WTC11 (cell line): ENCODE results near the gene MKS1. TPM values are rescaled to one million over a fixed set of nuclear protein-coding genes. Genes with fewer than 3 reads are reported as not detected.

ENCODE experiments used
- ATAC-seq: fragments of 200-7000 bp; cut with Tn5 transposase; 2 replicates; pipeline ENCODE4 v1.10.0; 2021; ENCODE audit warnings: mild to moderate bottlenecking, moderate library complexity
- CTCF ChIA-PET: fragments of 300-600 bp; sonication (Branson Sonifier 250); formaldehyde crosslinking; loops from one replicate; lab custom pipeline; 2021; ENCODE audit warnings: antibody characterized with exemption; lab: Charles Lee
- POLR2A ChIA-PET: fragments of 350-600 bp; sonication (Branson Sonifier 250); formaldehyde crosslinking; loops from one replicate; lab custom pipeline; 2021; ENCODE audit warnings: antibody characterized with exemption; lab: Charles Lee
- DNase-seq: peaks from one replicate; pipeline ENCODE4 v3.0.0; 2021; ENCODE audit warnings: low spot score
- H3K27ac Mint-ChIP-seq: 2 replicates; pipeline ENCODE4 v1.8.0; 2021; ENCODE audit warnings: mixed read lengths
- H3K27me3 Mint-ChIP-seq: 2 replicates; pipeline ENCODE4 v1.8.0; 2021; ENCODE audit warnings: low read depth, mild to moderate bottlenecking, moderate library complexity, mixed read lengths
- H3K36me3 Mint-ChIP-seq: 2 replicates; pipeline ENCODE4 v1.8.0; 2021; ENCODE audit warnings: mixed read lengths
- H3K4me1 Mint-ChIP-seq: 2 replicates; pipeline ENCODE4 v1.8.0; 2022; ENCODE audit warnings: mixed read lengths
- H3K4me3 Mint-ChIP-seq: 2 replicates; pipeline ENCODE4 v1.8.0; 2021; ENCODE audit warnings: mild to moderate bottlenecking, moderate library complexity, mixed read lengths
- H3K9me3 Mint-ChIP-seq: 2 replicates; pipeline ENCODE4 v1.8.0; 2021; ENCODE audit warnings: mixed read lengths
- ERG ChIP-seq: fragments of 250-450 bp; sonication (Bioruptor Pico); IDR thresholded peaks from 2 replicates; pipeline ENCODE4 v1.8.0; 2021; ENCODE audit warnings: mild to moderate bottlenecking
- OVOL2 ChIP-seq: fragments of 250-450 bp; sonication (Bioruptor Pico); IDR thresholded peaks from 2 replicates; pipeline ENCODE4 v1.9.0; 2021; ENCODE audit warnings: mild to moderate bottlenecking, borderline replicate concordance
- PRRX2 ChIP-seq: fragments of 250-450 bp; sonication (Bioruptor Pico); IDR thresholded peaks from 2 replicates; pipeline ENCODE4 v1.8.0; 2021; ENCODE audit warnings: mild to moderate bottlenecking
- SMAD4 ChIP-seq: sonication (generic); formaldehyde crosslinking; IDR thresholded peaks from 2 replicates; pipeline ENCODE4 v1.8.0; 2022; ENCODE audit warnings: mild to moderate bottlenecking, missing genetic modification reagents
- TP53 ChIP-seq: sonication (generic); formaldehyde crosslinking; IDR thresholded peaks from 2 replicates; pipeline ENCODE4 v1.8.1; 2023; ENCODE audit warnings: mild to moderate bottlenecking, missing genetic modification reagents
- USF2 ChIP-seq: sonication (generic); formaldehyde crosslinking; IDR thresholded peaks from 2 replicates; pipeline ENCODE4 v1.8.1; 2023; ENCODE audit warnings: mild to moderate bottlenecking, missing genetic modification reagents, moderate library complexity
- ZBTB21 ChIP-seq: sonication (generic); formaldehyde crosslinking; IDR thresholded peaks from 2 replicates; pipeline ENCODE4 v1.8.1; 2023; ENCODE audit warnings: mild to moderate bottlenecking, missing genetic modification reagents, borderline replicate concordance
- ZNF138 ChIP-seq: sonication (generic); formaldehyde crosslinking; conservative IDR thresholded peaks from 2 replicates; pipeline ENCODE4 v1.8.1; 2022; ENCODE audit warnings: mild to moderate bottlenecking, moderate library complexity, missing genetic modification reagents
- ZNF232 ChIP-seq: sonication (generic); formaldehyde crosslinking; IDR thresholded peaks from 2 replicates; pipeline ENCODE4 v1.8.0; 2022; ENCODE audit warnings: mild to moderate bottlenecking, missing genetic modification reagents
- ZNF396 ChIP-seq: fragments of 250-450 bp; sonication (Bioruptor Pico); IDR thresholded peaks from 2 replicates; pipeline ENCODE4 v1.8.0; 2021; ENCODE audit warnings: mild to moderate bottlenecking, moderate library complexity, borderline replicate concordance
- total RNA-seq: library from RNA; stranded (reverse); gene quantifications from 3 replicates; pipeline ENCODE4 v1.2.3, GENCODE V29; 2021
- TF ChIP-seq, protein P1 (sequence below): fragments of 250-450 bp; sonication (Bioruptor Pico); conservative IDR thresholded peaks from 2 replicates; pipeline ENCODE4 v1.9.0; 2021; ENCODE audit warnings: mild to moderate bottlenecking
- TF ChIP-seq, protein P2 (sequence below): fragments of 250-450 bp; sonication (Bioruptor Pico); IDR thresholded peaks from 2 replicates; pipeline ENCODE4 v1.9.0; 2021; ENCODE audit warnings: mild to moderate bottlenecking
- TF ChIP-seq, protein P3 (sequence below): sonication (generic); formaldehyde crosslinking; IDR thresholded peaks from 2 replicates; pipeline ENCODE4 v1.8.1; 2022; ENCODE audit warnings: low read depth, mild to moderate bottlenecking, moderate library complexity, missing genetic modification reagents, borderline replicate concordance
- TF ChIP-seq, protein P4 (sequence below): sonication (generic); formaldehyde crosslinking; IDR thresholded peaks from 2 replicates; pipeline ENCODE4 v1.8.1; 2022; ENCODE audit warnings: missing genetic modification reagents, borderline replicate concordance
- TF ChIP-seq, protein P5 (sequence below): sonication (generic); formaldehyde crosslinking; IDR thresholded peaks from 2 replicates; pipeline ENCODE4 v1.8.1; 2023; ENCODE audit warnings: mild to moderate bottlenecking, missing genetic modification reagents, borderline replicate concordance

The MKS1 gene
- total RNA-seq, 1 experiment from 2014 or later: 24.2 TPM

- no peak for DNase-seq
- Mint-ChIP-seq H3K9me3 (no peaks in the 10 kb centered on the region), H3K27me3 (peaks cover 72% of the 10 kb centered on the region), H3K4me1 (peaks cover 11% of the 10 kb centered on the region), H3K4me3 (no peak overlapping the region), H3K27ac (no peak overlapping the region), H3K36me3 (no peaks in the 10 kb centered on the region)
- no peak for ATAC-seq
- CTCF ChIA-PET: interaction anchor here (1.2 to 1.9 kb wide), 4 partner anchors 12 to 31 kb away, joined by 5 to 12 read pairs (median 8); partner anchors contain the start of gene MKS1
- no peak for TF ChIP-seq ZNF396 (CRISPR knock-in tag)
- POLR2A ChIA-PET: no interaction called here
These were observed 12.6 kb upstream of the MKS1 start for GRCh38 chr17:58231641-58232040.

- ChIA-PET CTCF (interaction anchor here (0.5 to 3.7 kb wide), 7 partner anchors 8 to 87 kb away, joined by 3 to 20 read pairs (median 7); partner anchors contain the start of genes LPO and MKS1), POLR2A (no interaction called here)
- Mint-ChIP-seq H3K9me3 (no peaks in the 10 kb centered on the region), H3K4me1 (peaks cover 11% of the 10 kb centered on the region), H3K36me3 (no peaks in the 10 kb centered on the region), H3K4me3 (no peak overlapping the region), H3K27me3 (peaks cover 70% of the 10 kb centered on the region), H3K27ac (no peak overlapping the region)
- TF ChIP-seq, protein P1, sequence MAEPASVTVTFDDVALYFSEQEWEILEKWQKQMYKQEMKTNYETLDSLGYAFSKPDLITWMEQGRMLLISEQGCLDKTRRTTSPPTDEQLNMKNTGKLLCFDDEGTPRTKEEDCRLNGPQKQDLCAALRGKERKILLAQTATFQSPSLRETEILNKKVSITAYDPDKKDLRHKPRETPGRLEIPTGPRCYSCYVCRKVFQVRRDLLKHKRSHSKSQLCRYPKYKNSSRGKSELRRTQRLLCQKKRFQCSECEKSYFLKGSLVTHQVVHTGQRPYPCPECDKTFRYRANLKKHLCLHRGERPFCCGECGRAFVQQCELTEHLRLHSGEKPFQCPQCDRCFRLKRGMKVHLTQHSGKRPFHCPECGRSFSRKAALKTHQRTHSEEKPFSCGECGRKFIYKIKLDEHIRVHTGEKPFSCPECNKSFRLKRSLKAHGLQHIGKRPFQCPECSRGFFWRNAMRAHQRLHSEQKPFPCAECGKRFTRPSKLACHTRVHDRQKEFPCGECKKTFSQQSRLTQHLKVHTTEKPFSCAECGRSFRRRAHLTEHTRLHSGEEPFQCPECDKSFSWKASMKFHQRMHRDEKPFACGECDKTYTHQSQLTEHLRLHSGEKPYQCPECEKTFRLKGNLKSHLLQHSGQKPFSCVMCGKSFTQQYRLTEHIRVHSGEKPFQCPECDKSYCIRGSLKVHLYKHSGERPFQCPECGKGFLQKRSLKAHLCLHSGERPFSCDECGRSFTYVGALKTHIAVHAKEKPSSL (CRISPR knock-in tag): no peak
- no peak for TF ChIP-seq ZBTB21 (CRISPR knock-in tag)
- no peak for TF ChIP-seq USF2 (CRISPR knock-in tag)
- no peak for TF ChIP-seq ZNF396 (CRISPR knock-in tag)
- TF ChIP-seq ERG (CRISPR knock-in tag): no peak
- TF ChIP-seq, protein P2, sequence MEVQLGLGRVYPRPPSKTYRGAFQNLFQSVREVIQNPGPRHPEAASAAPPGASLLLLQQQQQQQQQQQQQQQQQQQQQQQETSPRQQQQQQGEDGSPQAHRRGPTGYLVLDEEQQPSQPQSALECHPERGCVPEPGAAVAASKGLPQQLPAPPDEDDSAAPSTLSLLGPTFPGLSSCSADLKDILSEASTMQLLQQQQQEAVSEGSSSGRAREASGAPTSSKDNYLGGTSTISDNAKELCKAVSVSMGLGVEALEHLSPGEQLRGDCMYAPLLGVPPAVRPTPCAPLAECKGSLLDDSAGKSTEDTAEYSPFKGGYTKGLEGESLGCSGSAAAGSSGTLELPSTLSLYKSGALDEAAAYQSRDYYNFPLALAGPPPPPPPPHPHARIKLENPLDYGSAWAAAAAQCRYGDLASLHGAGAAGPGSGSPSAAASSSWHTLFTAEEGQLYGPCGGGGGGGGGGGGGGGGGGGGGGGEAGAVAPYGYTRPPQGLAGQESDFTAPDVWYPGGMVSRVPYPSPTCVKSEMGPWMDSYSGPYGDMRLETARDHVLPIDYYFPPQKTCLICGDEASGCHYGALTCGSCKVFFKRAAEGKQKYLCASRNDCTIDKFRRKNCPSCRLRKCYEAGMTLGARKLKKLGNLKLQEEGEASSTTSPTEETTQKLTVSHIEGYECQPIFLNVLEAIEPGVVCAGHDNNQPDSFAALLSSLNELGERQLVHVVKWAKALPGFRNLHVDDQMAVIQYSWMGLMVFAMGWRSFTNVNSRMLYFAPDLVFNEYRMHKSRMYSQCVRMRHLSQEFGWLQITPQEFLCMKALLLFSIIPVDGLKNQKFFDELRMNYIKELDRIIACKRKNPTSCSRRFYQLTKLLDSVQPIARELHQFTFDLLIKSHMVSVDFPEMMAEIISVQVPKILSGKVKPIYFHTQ: no peak
- TF ChIP-seq PRRX2: no peak
- no peak for ATAC-seq
- no peak for DNase-seq
These were observed 10.8 kb upstream of the MKS1 start for GRCh38 chr17:58229881-58230280.

GRCh38 chr17:58229384-58229783 lies 10.3 kb upstream of the MKS1 start:
- H3K4me3 Mint-ChIP-seq: no peak overlapping the region
- H3K4me1 Mint-ChIP-seq: peaks cover 11% of the 10 kb centered on the region
- no peak overlapping the region; the same call in 1 of the 2 replicates for H3K27ac Mint-ChIP-seq
- no peak for ATAC-seq
- POLR2A ChIA-PET: interaction anchor here (0.7 kb wide), 1 partner anchor 18 kb away, joined by 3 read pairs; no protein-coding TSS in a partner anchor
- no peaks in the 10 kb centered on the region for H3K36me3 Mint-ChIP-seq
- no peak for DNase-seq
- CTCF ChIA-PET: interaction anchor here (0.5 to 3.7 kb wide), 10 partner anchors 9 to 183 kb away, joined by 3 to 20 read pairs (median 6); partner anchors contain the start of genes LPO and MKS1
- H3K27me3 Mint-ChIP-seq: peaks cover 68% of the 10 kb centered on the region
- H3K9me3 Mint-ChIP-seq: no peaks in the 10 kb centered on the region
- TF ChIP-seq, protein P3, sequence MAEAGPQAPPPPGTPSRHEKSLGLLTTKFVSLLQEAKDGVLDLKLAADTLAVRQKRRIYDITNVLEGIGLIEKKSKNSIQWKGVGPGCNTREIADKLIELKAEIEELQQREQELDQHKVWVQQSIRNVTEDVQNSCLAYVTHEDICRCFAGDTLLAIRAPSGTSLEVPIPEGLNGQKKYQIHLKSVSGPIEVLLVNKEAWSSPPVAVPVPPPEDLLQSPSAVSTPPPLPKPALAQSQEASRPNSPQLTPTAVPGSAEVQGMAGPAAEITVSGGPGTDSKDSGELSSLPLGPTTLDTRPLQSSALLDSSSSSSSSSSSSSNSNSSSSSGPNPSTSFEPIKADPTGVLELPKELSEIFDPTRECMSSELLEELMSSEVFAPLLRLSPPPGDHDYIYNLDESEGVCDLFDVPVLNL (CRISPR knock-in tag): no peak
- TF ChIP-seq, protein P4, sequence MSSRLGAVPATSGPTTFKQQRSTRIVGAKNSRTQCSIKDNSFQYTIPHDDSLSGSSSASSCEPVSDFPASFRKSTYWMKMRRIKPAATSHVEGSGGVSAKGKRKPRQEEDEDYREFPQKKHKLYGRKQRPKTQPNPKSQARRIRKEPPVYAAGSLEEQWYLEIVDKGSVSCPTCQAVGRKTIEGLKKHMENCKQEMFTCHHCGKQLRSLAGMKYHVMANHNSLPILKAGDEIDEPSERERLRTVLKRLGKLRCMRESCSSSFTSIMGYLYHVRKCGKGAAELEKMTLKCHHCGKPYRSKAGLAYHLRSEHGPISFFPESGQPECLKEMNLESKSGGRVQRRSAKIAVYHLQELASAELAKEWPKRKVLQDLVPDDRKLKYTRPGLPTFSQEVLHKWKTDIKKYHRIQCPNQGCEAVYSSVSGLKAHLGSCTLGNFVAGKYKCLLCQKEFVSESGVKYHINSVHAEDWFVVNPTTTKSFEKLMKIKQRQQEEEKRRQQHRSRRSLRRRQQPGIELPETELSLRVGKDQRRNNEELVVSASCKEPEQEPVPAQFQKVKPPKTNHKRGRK (CRISPR knock-in tag): no peak
- TF ChIP-seq ZNF138 (no peak), ZNF232 (CRISPR knock-in tag) (no peak), OVOL2 (no peak), TP53 (CRISPR knock-in tag) (no peak), SMAD4 (CRISPR knock-in tag) (no peak)
- TF ChIP-seq, protein P5, sequence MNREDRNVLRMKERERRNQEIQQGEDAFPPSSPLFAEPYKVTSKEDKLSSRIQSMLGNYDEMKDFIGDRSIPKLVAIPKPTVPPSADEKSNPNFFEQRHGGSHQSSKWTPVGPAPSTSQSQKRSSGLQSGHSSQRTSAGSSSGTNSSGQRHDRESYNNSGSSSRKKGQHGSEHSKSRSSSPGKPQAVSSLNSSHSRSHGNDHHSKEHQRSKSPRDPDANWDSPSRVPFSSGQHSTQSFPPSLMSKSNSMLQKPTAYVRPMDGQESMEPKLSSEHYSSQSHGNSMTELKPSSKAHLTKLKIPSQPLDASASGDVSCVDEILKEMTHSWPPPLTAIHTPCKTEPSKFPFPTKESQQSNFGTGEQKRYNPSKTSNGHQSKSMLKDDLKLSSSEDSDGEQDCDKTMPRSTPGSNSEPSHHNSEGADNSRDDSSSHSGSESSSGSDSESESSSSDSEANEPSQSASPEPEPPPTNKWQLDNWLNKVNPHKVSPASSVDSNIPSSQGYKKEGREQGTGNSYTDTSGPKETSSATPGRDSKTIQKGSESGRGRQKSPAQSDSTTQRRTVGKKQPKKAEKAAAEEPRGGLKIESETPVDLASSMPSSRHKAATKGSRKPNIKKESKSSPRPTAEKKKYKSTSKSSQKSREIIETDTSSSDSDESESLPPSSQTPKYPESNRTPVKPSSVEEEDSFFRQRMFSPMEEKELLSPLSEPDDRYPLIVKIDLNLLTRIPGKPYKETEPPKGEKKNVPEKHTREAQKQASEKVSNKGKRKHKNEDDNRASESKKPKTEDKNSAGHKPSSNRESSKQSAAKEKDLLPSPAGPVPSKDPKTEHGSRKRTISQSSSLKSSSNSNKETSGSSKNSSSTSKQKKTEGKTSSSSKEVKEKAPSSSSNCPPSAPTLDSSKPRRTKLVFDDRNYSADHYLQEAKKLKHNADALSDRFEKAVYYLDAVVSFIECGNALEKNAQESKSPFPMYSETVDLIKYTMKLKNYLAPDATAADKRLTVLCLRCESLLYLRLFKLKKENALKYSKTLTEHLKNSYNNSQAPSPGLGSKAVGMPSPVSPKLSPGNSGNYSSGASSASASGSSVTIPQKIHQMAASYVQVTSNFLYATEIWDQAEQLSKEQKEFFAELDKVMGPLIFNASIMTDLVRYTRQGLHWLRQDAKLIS (CRISPR knock-in tag): no peak
